Neural cell (in vitro differentiated cells): ENCODE results near the gene RNF123.
"Not testable (repeated sequence)": the region's sequence is repeated elsewhere in the genome, so short reads cannot be mapped to it uniquely, and the experiment has no call there.

Experiments
- CTCF ChIP-seq: fragments of 450-650 bp; IDR thresholded peaks from 2 replicates; pipeline ENCODE4 v1.5.1; 2014; ENCODE audit warnings: antibody characterized with exemption, mild to moderate bottlenecking, moderate library complexity; ENCODE audit not compliant: poor library complexity, severe bottlenecking
- EP300 ChIP-seq: fragments of 450-650 bp; conservative IDR thresholded peaks from 2 replicates; pipeline ENCODE4 v1.6.1; 2014; ENCODE audit warnings: antibody characterized with exemption, mild to moderate bottlenecking, moderate library complexity; ENCODE audit not compliant: poor library complexity, severe bottlenecking
- EZH2 ChIP-seq: fragments of 200-600, 300-800 bp; shearing (Covaris generic), sonication (generic); IDR thresholded peaks from 2 replicates; pipeline ENCODE4 v1.6.1; 2014; ENCODE audit warnings: antibody characterized with exemption, low read length, borderline replicate concordance, mild to moderate bottlenecking; ENCODE audit not compliant: insufficient read depth, poor library complexity, severe bottlenecking
- POLR2AphosphoS5 ChIP-seq: IDR thresholded peaks from 2 replicates; pipeline ENCODE4 v1.6.1; 2012
- RAD21 ChIP-seq: fragments of 450-650 bp; conservative IDR thresholded peaks from 2 replicates; pipeline ENCODE4 v1.6.1; 2014; ENCODE audit warnings: antibody characterized with exemption, mild to moderate bottlenecking, moderate library complexity
- SMC3 ChIP-seq: fragments of 450-650 bp; conservative IDR thresholded peaks from 2 replicates; pipeline ENCODE4 v1.6.1; 2014; ENCODE audit warnings: antibody characterized with exemption, mild to moderate bottlenecking, moderate library complexity; ENCODE audit not compliant: poor library complexity
- TAF1 ChIP-seq: IDR thresholded peaks from 2 replicates; pipeline ENCODE4 v1.6.1; 2012; ENCODE audit warnings: low read depth

- not testable (repeated sequence) for TF ChIP-seq EP300, POLR2AphosphoS5, CTCF, TAF1, SMC3, RAD21, EZH2
Measured at GRCh38 chr3:49690856-49691255, 1.5 kb downstream of the RNF123 start.
